ENCODE data around the gene DECR2. TPM values are rescaled to one million over a fixed set of nuclear protein-coding genes. Genes with fewer than 3 reads are reported as not detected.

The DECR2 gene
- total and polyA plus RNA-seq, 2 of the 13 experiments (the other 11 are each of a cell fraction or from before 2014, with no cell fraction given) = 36.3 to 44.6 TPM

DNA sequence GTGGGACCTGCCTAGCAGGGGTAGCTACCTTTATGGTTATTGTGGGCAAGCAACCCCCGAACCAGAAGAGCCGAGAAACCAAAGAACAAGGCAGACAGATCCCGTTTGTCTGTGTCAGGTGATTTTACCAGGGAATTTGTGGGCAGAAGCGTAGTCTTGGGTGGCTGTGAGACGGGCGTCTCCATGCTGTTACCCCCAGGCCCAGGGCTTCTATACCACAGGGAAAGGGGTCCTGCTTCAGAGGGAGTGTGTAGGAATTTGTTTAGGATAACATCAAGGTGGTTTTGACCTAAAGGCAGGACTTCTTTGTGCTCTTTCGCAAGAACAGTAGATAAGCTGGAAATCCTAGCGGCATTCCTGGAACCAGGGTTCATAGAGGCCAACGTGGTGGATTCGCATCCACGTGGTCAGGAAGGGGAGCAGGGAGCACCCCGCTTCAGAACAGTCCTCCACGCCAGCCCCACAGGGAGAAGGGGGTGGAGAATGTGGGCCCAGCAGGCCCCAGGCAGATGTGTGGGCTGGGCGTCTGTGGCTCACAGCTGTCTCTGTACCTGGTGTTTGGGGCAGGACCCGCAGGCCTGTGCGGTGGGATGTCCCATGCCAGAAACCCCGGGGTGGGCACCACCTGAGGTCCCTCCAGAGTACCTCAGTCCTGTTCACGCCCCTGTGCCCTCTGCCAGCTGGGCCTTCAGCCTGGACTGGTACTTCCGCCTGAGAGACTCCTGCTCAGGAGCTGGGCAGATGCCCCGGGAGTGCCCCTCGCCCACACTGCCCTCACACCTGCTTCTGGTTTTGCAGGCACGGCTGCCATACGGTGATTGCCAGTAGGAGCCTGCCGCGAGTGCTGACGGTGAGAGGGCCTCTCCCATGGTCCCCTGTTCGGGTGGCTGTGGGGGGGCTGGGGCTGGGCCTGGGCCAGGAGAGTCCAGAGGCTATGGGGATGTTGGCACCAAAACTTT is 4.1 kb downstream of the DECR2 start (continued):
- TF ChIP-seq ZNF652 (CRISPR knock-in tag; IDR thresholded peaks at IDR 0.05; ENCODE audit: borderline replicate concordance, low read depth) = no peak
- TF ChIP-seq BHLHE40 (IDR thresholded peaks at IDR 0.05; ENCODE audit: low read length) = no peak
- TF ChIP-seq ZNF629 (CRISPR knock-in tag; conservative IDR thresholded peaks at IDR 0.05) = peak; percentile 45; the same call in 1 of the 2 replicates
- TF ChIP-seq NFIC (IDR thresholded peaks at IDR 0.05; ENCODE audit: low read length) = peak; percentile 39; the same call in 1 of the 2 replicates
- peak; percentile 56 for TF ChIP-seq SOX13 (IDR thresholded peaks at IDR 0.05)
- TF ChIP-seq SOX13 (CRISPR knock-in tag; conservative IDR thresholded peaks at IDR 0.05 in 1 of 2, IDR thresholded peaks at IDR 0.05 in 1 of 2) = peak in 1 of 2 experiments; percentile 91; a peak in 2 of 4 replicates
- TF ChIP-seq, protein P1, sequence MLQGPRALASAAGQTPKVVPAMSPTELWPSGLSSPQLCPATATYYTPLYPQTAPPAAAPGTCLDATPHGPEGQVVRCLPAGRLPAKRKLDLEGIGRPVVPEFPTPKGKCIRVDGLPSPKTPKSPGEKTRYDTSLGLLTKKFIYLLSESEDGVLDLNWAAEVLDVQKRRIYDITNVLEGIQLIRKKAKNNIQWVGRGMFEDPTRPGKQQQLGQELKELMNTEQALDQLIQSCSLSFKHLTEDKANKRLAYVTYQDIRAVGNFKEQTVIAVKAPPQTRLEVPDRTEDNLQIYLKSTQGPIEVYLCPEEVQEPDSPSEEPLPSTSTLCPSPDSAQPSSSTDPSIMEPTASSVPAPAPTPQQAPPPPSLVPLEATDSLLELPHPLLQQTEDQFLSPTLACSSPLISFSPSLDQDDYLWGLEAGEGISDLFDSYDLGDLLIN (CRISPR knock-in tag; IDR thresholded peaks at IDR 0.05; ENCODE audit: borderline replicate concordance) = no peak
- TF ChIP-seq HOXA5 (CRISPR knock-in tag; IDR thresholded peaks at IDR 0.05) = peak; percentile 80
- TF ChIP-seq ZNF343 (CRISPR knock-in tag; IDR thresholded peaks at IDR 0.05) = peak; percentile 69; the same call in 1 of the 2 replicates
- TF ChIP-seq ZNF446 (CRISPR knock-in tag; IDR thresholded peaks at IDR 0.05) = no peak
- TF ChIP-seq HNF4A (CRISPR knock-in tag; IDR thresholded peaks at IDR 0.05) = peak; percentile 92
- no peak for TF ChIP-seq NONO (IDR thresholded peaks at IDR 0.05)
- peak; percentile 69; the same call in 1 of the 2 replicates for TF ChIP-seq NONO (CRISPR knock-in tag; conservative IDR thresholded peaks at IDR 0.05)
- TF ChIP-seq ZBTB38 (CRISPR knock-in tag; IDR thresholded peaks at IDR 0.05) = peak; percentile 15; the same call in 1 of the 2 replicates
- TF ChIP-seq ATRX (CRISPR knock-in tag; IDR thresholded peaks at IDR 0.05; ENCODE audit: borderline replicate concordance) = no peak
- peak; percentile 83 for TF ChIP-seq FOSL2 (CRISPR knock-in tag; IDR thresholded peaks at IDR 0.05)
- TF ChIP-seq, protein P2, sequence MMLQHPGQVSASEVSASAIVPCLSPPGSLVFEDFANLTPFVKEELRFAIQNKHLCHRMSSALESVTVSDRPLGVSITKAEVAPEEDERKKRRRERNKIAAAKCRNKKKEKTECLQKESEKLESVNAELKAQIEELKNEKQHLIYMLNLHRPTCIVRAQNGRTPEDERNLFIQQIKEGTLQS (CRISPR knock-in tag; IDR thresholded peaks at IDR 0.05) = no peak
- TF ChIP-seq, protein P3, sequence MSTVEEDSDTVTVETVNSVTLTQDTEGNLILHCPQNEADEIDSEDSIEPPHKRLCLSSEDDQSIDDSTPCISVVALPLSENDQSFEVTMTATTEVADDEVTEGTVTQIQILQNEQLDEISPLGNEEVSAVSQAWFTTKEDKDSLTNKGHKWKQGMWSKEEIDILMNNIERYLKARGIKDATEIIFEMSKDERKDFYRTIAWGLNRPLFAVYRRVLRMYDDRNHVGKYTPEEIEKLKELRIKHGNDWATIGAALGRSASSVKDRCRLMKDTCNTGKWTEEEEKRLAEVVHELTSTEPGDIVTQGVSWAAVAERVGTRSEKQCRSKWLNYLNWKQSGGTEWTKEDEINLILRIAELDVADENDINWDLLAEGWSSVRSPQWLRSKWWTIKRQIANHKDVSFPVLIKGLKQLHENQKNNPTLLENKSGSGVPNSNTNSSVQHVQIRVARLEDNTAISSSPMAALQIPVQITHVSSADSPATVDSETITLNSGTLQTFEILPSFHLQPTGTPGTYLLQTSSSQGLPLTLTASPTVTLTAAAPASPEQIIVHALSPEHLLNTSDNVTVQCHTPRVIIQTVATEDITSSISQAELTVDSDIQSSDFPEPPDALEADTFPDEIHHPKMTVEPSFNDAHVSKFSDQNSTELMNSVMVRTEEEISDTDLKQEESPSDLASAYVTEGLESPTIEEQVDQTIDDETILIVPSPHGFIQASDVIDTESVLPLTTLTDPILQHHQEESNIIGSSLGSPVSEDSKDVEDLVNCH (CRISPR knock-in tag; IDR thresholded peaks at IDR 0.05) = no peak
- TF ChIP-seq RORA (CRISPR knock-in tag; IDR thresholded peaks at IDR 0.05) = no peak

All from HepG2 (cell line).